ENCODE results near the gene CLDN8. TPM values are rescaled to one million over a fixed set of nuclear protein-coding genes. Genes with fewer than 3 reads are reported as not detected.

Gene CLDN8
- polyA plus RNA-seq (ENCODE audit: insufficient read length in 4 of 4), result 10 to 100 TPM; 47.7 to 87.4 (median 76.3) TPM

DNA sequence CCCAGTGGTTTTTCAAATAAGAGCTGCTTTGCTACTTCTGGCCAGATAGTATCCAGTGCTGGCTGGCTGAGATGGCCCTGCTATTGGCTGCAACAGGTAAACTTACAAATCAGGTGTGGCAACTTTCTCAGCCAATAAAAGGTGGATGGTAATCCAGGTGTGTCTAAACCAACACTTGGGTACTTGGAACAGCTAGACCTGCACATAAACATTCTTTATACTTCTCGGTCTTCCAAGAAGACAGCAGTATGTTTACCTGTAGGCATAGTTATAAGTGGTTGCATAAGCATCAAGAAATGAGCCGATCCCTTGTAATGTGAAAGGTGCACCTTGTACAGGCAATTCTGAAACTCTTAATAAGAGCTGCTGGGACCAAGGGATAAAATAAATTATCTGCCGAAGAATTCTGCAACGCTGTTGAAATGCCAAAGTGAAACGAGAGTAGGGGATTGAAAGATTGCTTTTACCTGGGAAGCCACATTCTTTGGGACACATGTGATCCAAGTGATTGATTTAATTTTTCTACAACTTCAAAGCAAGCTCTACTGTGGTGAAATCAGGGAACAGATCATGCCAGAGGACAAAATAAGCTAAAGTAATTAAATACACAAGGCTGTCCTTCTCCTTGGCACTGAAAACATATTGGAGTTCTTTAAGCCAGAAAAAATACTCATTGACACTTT is at the start of gene CLDN8:
TSS of gene CLDN8 (minus strand) at position 57 of the 683 bp plus-strand sequence. CDS start 172 bp downstream, outside the sequence.
- peak in 1 of 4 donors; percentile 20 for DNase-seq (ENCODE audit: low read depth in 4 of 4, low spot score in 3 of 4)

GRCh38 chr21:30257773-30258172 is 41.9 kb upstream of the CLDN8 start:
- no peak for DNase-seq (ENCODE audit: low read depth in 4 of 4, low spot score in 3 of 4)

DNA sequence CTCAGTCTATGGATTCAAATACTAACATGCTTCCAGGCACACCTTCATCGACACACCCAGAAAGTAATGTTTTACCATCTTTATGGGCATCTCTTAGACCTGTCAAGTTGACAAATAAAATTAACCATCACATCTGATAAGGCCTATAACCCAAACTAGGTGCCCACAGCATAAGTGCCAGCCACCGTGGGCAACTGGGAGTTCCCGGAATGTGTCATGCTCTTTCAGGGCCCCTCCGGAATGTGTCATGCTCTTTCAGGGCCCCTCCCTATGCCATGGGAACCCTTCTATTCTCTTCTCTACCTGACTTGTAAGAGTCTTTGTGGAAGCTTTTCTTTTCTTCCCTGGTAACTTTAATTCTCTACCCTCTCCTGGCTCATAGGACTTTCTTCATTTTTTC is 40.2 kb upstream of the CLDN8 start:
- no peak for DNase-seq (ENCODE audit: low read depth in 4 of 4, low spot score in 3 of 4)

- DNase-seq (ENCODE audit: low read depth in 4 of 4, low spot score in 3 of 4), result no peak
Observed at GRCh38 chr21:30255679-30256078, 39.8 kb upstream of the CLDN8 start.

- DNase-seq (ENCODE audit: low read depth in 4 of 4, low spot score in 3 of 4), result no peak
Observed at GRCh38 chr21:30251781-30252180, 35.9 kb upstream of the CLDN8 start.

GRCh38 chr21:30249936-30250335 is 34.0 kb upstream of the CLDN8 start:
- no peak for DNase-seq (ENCODE audit: low read depth in 4 of 4, low spot score in 3 of 4)

- DNase-seq (ENCODE audit: low read depth in 4 of 4, low spot score in 3 of 4), result no peak
Observed at GRCh38 chr21:30248844-30249243, 32.9 kb upstream of the CLDN8 start.

GRCh38 chr21:30245061-30245460 is 29.2 kb upstream of the CLDN8 start:
- DNase-seq (ENCODE audit: low read depth in 4 of 4, low spot score in 3 of 4), result no peak

DNA sequence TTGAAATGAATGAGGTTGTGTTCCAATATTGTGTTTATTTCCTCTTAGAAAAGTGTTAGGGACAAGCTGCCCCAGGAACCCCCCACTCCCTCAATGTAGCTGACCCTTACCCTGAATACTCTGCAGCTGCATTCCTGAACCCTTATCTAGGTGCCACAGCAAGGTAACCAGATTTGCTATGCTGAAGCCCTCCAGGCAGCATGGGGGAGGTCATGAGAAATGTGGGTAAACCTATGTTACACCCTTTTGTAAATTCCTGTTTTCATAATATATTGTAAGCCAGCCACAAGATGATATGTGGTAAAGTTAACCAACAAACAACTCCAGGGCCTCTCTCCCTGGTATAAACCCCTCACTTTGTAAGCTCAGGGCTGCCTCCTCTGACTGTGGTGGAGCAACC is 27.8 kb upstream of the CLDN8 start:
- no peak for DNase-seq (ENCODE audit: low read depth in 4 of 4, low spot score in 3 of 4)

DNA sequence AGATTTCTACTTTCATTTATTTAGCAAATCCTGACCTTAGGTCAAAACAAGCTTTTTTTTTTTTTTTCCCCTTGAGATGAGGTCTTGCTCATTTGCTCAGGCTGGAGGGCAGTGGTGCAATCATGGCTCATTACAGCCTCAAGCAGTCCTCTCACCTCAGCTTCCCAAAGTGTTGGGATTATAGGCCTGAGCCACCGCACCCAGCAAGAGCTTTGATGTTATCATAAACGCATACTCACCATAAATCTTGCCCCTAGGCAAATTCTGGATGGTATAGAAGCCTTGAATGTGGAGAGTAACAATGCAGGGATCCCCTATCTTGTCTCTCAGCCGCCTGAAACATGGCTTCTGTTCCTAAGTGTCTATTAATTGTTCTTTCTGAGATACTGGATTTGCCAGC is 24.8 kb upstream of the CLDN8 start:
- DNase-seq (ENCODE audit: low read depth in 4 of 4, low spot score in 3 of 4), result no peak

GRCh38 chr21:30238168-30238567 is 22.3 kb upstream of the CLDN8 start:
- no peak for DNase-seq (ENCODE audit: low read depth in 4 of 4, low spot score in 3 of 4)

DNA sequence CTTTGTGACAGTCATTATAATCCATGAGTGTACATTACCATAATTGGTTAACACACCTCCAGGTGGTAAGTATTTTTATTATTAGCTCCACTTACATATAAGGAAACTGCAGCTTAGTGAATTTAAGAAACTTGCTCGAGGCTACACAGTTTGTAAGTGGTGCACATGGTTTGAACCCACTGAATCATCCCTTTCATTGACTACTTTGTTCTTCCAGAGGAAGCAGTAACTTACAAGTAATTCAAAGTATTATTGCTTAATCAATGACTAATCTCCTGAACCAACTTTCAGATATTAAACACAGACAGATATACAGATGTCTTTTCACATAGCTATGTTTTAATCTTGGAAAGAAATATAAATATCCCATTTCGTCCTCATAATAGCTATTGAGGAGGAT is 18.7 kb upstream of the CLDN8 start:
- no peak for DNase-seq (ENCODE audit: low read depth in 4 of 4, low spot score in 3 of 4)

- no peak for DNase-seq (ENCODE audit: low read depth in 4 of 4, low spot score in 3 of 4)
Observed at GRCh38 chr21:30234050-30234449, 18.2 kb upstream of the CLDN8 start.

- no peak for DNase-seq (ENCODE audit: low read depth in 4 of 4, low spot score in 3 of 4)
Observed at GRCh38 chr21:30233228-30234020, 17.5 kb upstream of the CLDN8 start.

DNA sequence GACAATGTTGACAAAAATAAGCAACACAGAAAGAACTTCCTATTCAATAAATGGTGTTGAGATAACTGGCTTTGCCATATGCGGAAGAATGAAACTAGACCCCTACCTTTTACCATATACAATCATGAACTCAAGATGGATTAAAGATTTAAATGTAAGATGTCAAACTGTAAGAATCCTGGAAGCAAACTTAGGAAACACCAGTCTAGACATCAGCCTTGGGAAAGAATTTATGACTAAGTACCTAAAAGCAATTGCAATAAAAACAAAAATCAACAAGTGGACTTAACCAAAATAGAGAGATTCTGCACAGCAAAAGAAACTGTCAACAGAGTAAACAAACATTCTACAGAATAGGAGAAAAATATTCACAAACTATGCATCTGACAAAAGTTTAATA is 16.1 kb upstream of the CLDN8 start:
- no peak for DNase-seq (ENCODE audit: low read depth in 4 of 4, low spot score in 3 of 4)

DNA sequence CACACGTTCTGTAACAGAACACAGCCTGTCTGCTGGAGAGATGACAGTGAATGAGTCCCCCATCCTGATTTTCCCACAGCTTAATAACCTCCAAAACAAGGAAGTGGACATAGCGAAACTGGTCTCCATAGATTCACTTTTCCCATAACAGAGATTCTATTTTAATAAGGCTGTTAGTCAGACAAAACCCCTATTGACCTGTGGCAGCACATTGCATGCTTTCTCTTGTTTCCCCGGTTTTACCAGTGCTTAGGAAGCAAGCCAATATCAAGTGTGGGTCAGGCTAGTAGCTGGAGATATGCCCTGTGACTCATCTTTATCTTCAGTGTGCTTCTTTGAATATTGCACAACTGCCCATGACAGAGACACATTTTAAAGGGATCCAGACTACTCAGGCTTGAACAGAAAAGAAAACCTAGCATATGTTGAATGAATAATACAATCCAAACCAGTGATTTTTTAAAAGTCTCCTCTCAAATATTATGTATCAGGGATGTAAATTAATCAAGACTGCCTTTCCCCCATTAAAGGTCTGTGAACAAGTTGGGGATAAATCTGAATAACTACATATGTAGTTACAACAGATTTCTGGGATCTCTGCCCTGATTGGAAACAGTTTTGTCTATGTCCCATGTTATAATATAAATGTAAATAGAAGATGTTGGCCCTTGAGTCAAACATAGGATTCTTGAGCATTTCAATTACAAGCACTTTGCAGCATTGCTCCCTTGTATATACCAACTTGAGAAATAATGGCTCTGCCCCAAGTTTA is 11.9 kb upstream of the CLDN8 start:
- no peak for DNase-seq (ENCODE audit: low read depth in 4 of 4, low spot score in 3 of 4)

DNA sequence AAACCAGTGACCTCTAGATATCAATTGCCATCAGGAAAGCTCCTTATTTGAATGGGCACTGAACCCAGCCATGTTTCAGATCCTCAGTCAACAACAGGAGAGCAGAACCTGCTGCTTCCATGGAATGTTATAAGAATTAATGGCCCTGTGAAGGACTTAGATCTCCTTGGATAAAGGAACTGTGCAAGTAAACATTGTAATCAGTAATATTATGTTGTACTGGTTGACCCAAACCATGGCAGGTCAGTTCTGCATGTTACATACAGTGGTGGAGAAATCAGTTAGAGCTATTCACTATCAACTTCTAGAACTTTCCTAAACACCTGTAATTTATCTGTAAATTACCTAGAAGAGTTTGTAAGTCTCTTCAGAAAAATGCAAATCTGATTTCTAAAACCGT is 11.2 kb upstream of the CLDN8 start:
- DNase-seq (ENCODE audit: low read depth in 4 of 4, low spot score in 3 of 4), result no peak

- DNase-seq (ENCODE audit: low read depth in 4 of 4, low spot score in 3 of 4), result no peak
Observed at GRCh38 chr21:30223596-30223995, 7.7 kb upstream of the CLDN8 start.

- DNase-seq (ENCODE audit: low read depth in 4 of 4, low spot score in 3 of 4), result no peak
Observed at GRCh38 chr21:30222724-30223123, 6.8 kb upstream of the CLDN8 start.

DNA sequence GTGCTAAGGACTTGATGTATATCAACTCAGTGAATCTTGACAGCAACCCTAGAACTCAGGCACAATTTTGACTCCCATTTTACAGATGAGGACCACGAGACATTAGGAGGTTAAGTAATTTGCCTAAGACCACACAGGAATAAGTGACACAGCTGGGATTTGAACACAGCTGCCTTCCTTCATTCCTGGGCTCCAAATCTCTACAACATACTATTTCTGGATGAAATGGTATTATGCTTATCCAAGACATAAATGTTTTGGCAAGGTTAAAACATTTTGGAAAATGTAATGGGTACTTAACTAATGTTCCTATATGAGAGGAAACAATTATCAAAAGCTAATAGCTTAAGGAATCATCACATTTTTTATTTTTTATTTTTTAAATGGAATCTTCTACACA is 4.8 kb downstream of the CLDN8 start:
- DNase-seq (ENCODE audit: low read depth in 4 of 4, low spot score in 3 of 4), result no peak

- DNase-seq (ENCODE audit: low read depth in 4 of 4, low spot score in 3 of 4), result no peak
Observed at GRCh38 chr21:30209601-30210000, 6.3 kb downstream of the CLDN8 start.

GRCh38 chr21:30207252-30207579 is 8.7 kb downstream of the CLDN8 start:
- DNase-seq (ENCODE audit: low read depth in 4 of 4, low spot score in 3 of 4), result no peak
